AML-193 (cell line): ENCODE measurements around the gene WFDC2.
"Not testable (repeated sequence)": the region's sequence is repeated elsewhere in the genome, so short reads cannot be mapped to it uniquely, and the experiment has no call there.

Experiments
- DNase-seq, 2 experiments: peaks; one replicate each; lab custom pipeline; 2025; lab: John Stamatoyannopoulos, UW

WFDC2 gene

GRCh38 chr20:45452238-45452637, 17.3 kb upstream of the WFDC2 start:
- no peak for DNase-seq

GRCh38 chr20:45452772-45453691, 16.5 kb upstream of the WFDC2 start:
- peak in 1 of 2 experiments; percentile 10 for DNase-seq

- DNase-seq, result peak; percentile 13 to 43
Observed at GRCh38 chr20:45456632-45457031, 12.9 kb upstream of the WFDC2 start.

- DNase-seq, result no peak
Observed at GRCh38 chr20:45459606-45460005, 9.9 kb upstream of the WFDC2 start.

GRCh38 chr20:45461225-45461624, 8.3 kb upstream of the WFDC2 start:
- no peak for DNase-seq

GRCh38 chr20:45462711-45463509, 6.6 kb upstream of the WFDC2 start:
- DNase-seq, result no peak

GRCh38 chr20:45463709-45464108, 5.8 kb upstream of the WFDC2 start:
- no peak for DNase-seq

GRCh38 chr20:45465491-45466266, 3.9 kb upstream of the WFDC2 start:
- peak; percentile 46 to 64 for DNase-seq

- DNase-seq, result no peak
Observed at GRCh38 chr20:45467172-45467571, 2.4 kb upstream of the WFDC2 start.

GRCh38 chr20:45467861-45468260, 1.7 kb upstream of the WFDC2 start:
- DNase-seq, result no peak

- no peak for DNase-seq
Observed at GRCh38 chr20:45470262-45470931, 844 bp downstream of the WFDC2 start.

GRCh38 chr20:45470937-45471336, 1.4 kb downstream of the WFDC2 start:
- DNase-seq, result no peak

GRCh38 chr20:45472286-45472685, 2.7 kb downstream of the WFDC2 start:
- not testable (repeated sequence) for DNase-seq

GRCh38 chr20:45477530-45478148, 8.1 kb downstream of the WFDC2 start:
- DNase-seq, result not testable (repeated sequence)

- DNase-seq, result no peak
Observed at GRCh38 chr20:45479822-45480221, 10.3 kb downstream of the WFDC2 start.

GRCh38 chr20:45484676-45485075, 15.1 kb downstream of the WFDC2 start:
- no peak for DNase-seq

GRCh38 chr20:45485388-45485787, 15.8 kb downstream of the WFDC2 start:
- DNase-seq, result no peak

GRCh38 chr20:45487231-45487635, 17.7 kb downstream of the WFDC2 start:
- no peak for DNase-seq

- DNase-seq, result no peak
Observed at GRCh38 chr20:45489083-45489531, 19.6 kb downstream of the WFDC2 start.

- peak; percentile 72 to 74 for DNase-seq
Observed at GRCh38 chr20:45495501-45495941, 26.0 kb downstream of the WFDC2 start.

GRCh38 chr20:45496166-45496565, 26.6 kb downstream of the WFDC2 start:
- DNase-seq, result no peak
